NCI-H187 (cell line): ENCODE measurements around the gene ASPRV1.

ENCODE experiments used
- DNase-seq, 2 experiments: peaks; one replicate each; lab custom pipeline; 2025; lab: John Stamatoyannopoulos, UW

ASPRV1 gene

DNA sequence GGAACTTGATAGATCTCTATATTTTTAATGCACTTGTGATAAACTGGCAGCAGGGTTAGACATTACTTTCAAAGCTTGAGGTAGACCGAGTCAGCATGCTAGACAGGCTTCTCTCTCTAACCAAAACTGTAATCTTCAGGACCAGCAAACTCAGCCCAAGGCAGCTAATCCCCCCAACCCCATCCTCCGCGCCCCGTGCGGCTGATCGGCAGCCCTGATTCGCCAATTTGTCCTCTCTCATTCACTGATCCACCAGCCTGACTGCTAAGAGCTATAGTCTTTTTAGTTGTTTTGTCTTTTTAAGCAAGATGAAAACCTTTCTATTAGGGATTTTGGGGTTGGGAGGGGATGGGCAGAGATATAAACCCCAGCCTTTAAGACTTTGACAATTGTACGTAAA, 20.7 kb downstream of the ASPRV1 start:
- no peak for DNase-seq

GRCh38 chr2:69939722-69940121, 21.7 kb downstream of the ASPRV1 start:
- no peak for DNase-seq

DNA sequence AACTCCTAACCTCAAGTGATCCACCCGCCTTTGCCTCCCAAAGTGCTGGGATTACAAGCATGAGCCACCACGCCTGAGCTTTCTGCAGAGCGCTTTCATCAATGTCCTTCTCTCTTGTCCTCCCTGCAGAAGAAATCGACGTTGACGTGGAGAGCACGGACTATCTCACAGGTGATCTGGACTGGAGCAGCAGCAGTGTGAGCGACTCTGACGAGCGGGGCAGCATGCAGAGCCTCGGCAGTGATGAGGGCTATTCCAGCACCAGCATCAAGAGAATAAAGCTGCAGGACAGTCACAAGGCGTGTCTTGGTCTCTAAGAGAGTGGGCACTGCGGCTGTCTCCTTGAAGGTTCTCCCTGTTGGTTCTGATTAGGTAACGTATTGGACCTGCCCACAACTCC, 23.5 kb downstream of the ASPRV1 start:
- DNase-seq: no peak

DNA sequence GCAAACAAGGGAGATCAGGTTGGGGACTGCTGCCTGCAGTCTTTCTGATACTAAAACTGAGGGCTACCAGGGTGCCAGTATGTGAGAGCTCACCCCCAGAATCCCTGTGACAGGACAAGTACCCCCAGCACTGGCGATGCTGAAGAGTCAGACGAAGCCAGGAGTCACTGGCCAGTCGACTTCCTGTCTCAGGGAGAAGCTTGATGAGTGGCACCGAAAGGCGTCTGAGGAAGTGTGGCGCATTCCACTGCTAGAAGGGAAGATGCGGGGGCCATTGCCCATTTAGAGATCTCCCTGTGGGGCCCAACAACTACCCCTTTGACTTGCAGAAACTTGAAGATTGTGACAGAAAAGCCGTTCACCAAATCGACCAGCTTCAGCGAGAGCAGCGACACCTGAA, 24.5 kb downstream of the ASPRV1 start:
- DNase-seq: no peak

DNA sequence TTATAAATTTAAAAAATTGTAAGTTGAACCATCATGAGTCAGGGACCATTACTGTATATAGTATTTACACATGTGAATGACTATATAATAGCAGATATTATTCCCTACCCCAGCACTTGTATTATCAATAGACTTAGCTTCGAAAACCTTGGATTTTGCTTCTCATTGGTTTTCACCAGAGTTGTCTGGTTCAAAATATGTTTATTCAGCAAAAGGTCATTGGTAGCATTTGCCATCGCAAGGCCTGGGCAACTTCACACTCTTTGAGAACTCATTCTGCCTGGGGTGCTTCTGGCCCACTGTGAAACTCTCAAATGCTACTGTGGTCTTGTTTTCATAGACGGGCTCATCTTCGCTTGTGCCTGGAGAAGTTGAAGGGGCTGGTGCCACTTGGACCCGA, 26.4 kb downstream of the ASPRV1 start:
- no peak for DNase-seq

- no peak for DNase-seq
Observed at GRCh38 chr2:69934614-69934908, 26.9 kb downstream of the ASPRV1 start.

DNA sequence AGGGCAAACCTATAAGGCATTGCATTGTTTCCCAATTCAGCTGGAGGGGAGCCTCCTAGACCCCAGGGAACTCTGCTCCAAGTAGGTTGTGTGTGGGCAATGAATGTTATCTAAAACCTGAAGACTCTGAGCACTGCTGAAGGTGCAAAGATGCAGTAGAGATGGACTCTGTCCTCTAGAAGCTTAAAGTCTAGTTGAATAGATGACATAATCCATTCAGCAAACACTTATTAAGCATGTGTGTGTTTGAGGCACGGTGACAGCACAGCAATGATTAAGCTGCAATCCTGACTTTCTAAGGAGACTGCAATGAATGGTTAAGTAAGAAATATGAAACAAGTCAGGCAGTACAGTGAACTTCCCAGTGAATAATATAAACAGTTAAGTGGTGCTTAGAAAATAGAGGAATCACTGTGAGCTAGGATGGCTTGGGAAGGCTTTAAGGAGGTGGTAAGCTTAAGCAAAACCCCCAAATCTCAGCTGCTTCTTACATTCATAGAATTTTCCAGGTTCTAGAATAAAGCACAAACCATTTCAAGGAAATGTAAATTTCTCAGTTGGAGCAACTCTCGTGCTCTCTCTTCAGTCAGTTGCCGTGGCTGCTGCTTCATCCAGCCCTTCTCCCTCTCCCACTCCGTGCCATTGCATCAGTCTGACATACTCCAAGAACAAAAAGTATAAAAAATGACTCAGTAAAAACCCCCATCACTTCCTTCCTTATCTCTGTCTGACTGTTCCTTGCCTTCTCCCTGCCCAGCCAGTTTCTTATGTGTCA, 27.4 kb downstream of the ASPRV1 start:
- DNase-seq: no peak

DNA sequence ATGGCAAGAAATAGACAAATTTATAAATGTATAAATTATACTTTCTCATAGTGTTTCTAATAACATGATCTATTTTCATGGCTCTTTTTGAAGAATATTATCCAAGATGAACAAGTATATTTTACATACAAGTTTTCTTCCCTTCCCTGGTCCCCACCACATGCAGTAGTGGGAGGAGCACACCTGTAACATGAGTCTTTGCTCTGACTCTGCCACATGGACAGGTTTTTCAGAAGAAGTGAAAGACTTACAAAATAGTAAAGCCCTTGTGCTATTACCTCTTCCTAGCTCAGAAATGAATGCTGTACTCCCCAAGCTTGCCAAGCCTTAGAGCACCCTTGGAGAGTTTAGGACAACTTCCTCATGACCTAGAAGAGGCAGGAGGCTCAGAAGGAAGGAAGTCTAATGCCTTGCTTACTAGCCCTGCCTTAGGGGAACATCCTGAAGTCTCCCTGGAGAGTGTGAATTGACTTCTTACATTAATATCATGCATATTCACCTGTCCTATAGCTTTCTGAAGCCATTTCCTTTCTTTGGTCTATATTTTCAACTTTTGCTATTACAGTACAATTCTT, 28.1 kb downstream of the ASPRV1 start:
- no peak for DNase-seq

DNA sequence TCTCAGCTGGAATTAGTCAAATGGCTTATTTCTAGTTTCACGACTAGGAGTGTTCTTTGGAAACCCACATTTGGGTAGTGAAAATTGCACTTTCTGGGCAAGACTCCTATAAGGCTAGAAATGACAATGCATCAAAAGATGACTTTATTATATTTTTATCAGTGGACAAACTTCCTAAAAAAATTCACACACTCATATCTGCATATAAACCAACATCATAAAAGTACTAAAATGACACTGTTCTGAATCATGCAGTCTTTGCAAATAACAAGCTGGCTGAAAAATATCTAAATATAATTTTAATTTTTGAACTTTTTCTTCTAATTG, 28.9 kb downstream of the ASPRV1 start:
- no peak for DNase-seq

DNA sequence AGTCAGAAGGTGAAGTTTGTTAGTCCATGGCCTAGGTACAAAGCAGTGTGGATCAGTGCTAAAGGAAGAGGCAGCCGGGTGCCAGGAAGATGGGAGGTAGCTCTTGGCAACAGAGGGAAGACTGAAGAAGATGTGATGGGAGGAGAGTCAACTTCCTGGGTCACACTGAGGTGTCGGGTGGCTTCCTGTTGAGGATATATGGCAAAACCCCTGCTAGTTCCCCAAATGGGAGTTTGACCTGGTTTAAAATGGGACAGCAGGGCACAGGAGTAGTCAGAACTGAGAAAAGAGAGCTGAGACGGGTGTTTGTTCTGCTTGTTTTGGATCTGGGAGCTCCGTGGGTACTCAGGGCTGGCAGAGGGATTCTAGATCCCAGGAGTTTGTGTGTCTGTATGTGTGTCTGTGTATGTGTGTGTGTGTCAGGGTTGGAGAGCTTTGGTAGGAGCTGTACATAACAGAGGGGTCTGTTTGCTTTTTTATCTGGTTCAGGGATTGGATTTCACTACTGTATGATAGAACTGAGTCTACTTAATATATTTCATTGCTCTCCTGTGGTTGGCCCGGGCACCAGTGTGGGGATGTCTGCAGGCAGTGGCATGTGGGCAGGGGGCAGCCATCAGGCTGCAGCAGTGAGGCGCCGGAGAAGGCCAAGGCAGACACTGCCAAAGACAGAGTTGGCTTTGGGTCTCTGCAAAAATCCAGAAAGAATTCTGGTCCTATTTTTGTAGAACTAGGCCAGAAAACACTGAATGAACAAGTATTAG, 29.4 kb downstream of the ASPRV1 start:
- no peak for DNase-seq

DNA sequence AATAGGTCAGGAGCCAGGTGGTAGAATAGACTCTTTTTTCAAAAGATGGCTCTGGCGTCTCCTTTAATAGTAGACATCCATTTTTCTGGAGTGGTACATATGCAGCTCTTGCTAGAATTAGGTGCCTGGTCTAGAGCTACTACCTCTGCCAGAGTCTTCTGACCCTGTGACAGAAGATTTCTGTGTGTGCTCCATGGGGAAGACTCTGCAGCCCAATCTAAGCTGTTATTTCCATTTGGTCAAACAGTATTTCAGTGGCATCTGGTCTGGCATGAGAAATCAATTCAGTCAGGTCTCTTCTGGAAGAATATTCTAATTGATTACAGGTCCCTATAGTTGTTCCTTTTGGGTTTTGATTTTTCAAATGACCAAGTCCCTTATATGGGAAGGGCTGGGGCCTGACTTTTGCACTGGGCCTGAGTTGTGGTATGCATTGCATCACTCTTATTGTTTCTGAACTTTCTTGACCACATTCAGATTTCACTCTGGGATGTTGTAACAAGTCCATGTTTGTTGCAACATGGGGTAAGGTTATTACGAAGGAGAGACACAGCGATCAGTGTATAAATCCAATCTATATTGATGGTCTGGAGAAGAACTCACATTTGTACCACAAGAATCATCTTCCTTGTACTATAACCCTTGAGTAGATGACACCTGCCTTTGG, 34.4 kb downstream of the ASPRV1 start:
- DNase-seq: no peak

- no peak for DNase-seq
Observed at GRCh38 chr2:69923116-69923515, 38.3 kb downstream of the ASPRV1 start.

DNA sequence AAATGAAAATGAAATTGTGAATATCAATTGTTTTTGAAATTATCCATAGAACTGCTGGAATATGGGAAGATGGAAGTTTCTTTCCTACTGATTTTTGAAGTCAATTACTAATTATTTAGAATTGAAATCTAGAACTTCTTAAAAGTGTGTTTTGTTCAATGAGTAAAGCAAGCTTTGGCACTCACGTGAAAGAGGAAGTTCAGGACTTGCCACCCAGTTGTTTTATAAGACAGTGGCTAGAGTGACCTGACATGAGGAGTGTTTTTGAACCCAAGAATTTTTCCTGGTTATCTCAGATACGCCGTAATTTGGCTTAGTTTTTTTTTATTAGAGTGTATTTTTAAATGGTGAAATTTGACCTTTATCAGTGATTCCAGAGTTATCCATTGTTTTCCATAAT, 43.0 kb downstream of the ASPRV1 start:
- DNase-seq: no peak

- no peak for DNase-seq
Observed at GRCh38 chr2:69917852-69918251, 43.6 kb downstream of the ASPRV1 start.

DNA sequence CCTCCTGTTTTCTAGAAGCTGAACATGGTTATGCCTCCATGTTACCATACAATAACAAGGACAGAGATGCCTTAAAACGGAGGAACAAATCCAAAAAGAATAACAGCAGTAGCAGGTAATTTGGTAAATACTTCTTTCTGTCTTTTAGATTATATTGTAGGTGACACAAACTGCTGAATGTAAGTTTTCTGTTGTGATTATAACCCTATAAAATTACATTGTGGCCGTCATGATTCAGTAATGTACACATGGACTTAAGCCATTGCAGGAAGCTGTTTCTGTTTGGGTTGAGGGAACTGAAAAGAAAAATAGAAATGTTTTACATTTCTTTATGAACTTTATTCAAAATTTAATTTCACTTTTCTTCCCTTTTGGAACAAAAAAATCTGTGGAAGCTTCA, 45.3 kb downstream of the ASPRV1 start:
- DNase-seq: no peak

GRCh38 chr2:69914950-69915945, 46.2 kb downstream of the ASPRV1 start, which contains the start of gene MXD1:
Gene MXD1, plus strand, starts transcription at chr2:69915109. Its CDS starts 222 bp downstream, at chr2:69915331.
- DNase-seq: no peak

GRCh38 chr2:69914164-69914949, 47.1 kb downstream of the ASPRV1 start:
- DNase-seq: peak; percentile 99 to 100

- peak; percentile 15 to 27 for DNase-seq
Observed at GRCh38 chr2:69911985-69912563, 49.4 kb downstream of the ASPRV1 start.
